Testis (tissue), 2 donors: ENCODE measurements around the gene HELB.

Experiments
- CTCF ChIP-seq, 3 experiments: fragments of 450-650 bp in 2 of 3; fragments of 200-600 bp in 1 of 3; sonication (generic) in 1 of 3; IDR thresholded peaks; one replicate each; pipeline ENCODE4 v1.5.1; 2016 to 2019; ENCODE audit warnings: antibody characterized with exemption in 3 of 3, mild to moderate bottlenecking in 2 of 3, moderate library complexity in 1 of 3
- POLR2A ChIP-seq: fragments of 450-650 bp; IDR thresholded peaks from one replicate; pipeline ENCODE4 v1.6.1; 2017; ENCODE audit warnings: antibody characterized with exemption, mild to moderate bottlenecking, moderate library complexity

GRCh38 chr12:66269142-66269541, 33.2 kb upstream of the HELB start:
- no peak for TF ChIP-seq CTCF (IDR thresholded peaks at IDR 0.05)
- no peak for TF ChIP-seq POLR2A
